HCT116 (cell line): Measurements from ENCODE around the gene ADARB2. TPM values are rescaled to one million over a fixed set of nuclear protein-coding genes. Genes with fewer than 3 reads are reported as not detected.

Experiments used
- ATAC-seq: fragments of 200-7000 bp; cut with Tn5 transposase; 2 replicates; pipeline ENCODE4 v1.9.1; 2020; ENCODE audit warnings: mild to moderate bottlenecking, moderate library complexity
- BruUV-seq: library from RNA; stranded (reverse); fragments of 400-500 nt; replicated peaks from 2 replicates; lab custom pipeline; 2021; lab: Mats Ljungman, UMichigan
- CTCF ChIA-PET: fragments of 300-600 bp; sonication (Branson Sonifier 250); formaldehyde crosslinking; loops from one replicate; lab custom pipeline; 2021; ENCODE audit warnings: antibody characterized with exemption; lab: Charles Lee
- POLR2A ChIA-PET: fragments of 300-600, 350-600 bp; sonication (Branson Sonifier 250); formaldehyde crosslinking; loops from one replicate; lab custom pipeline; 2021; ENCODE audit warnings: antibody characterized with exemption; lab: Charles Lee
- RAD21 ChIA-PET, 2 experiments: fragments of 300-600 bp; sonication (Branson Sonifier 250); formaldehyde crosslinking; loops; one replicate each; lab custom pipeline; 2023; ENCODE audit warnings: low total read pairs in 2 of 2; ENCODE audit not compliant: uncharacterized antibody in 2 of 2, unreplicated experiment in 2 of 2, low non-redundant PET in 1 of 2; lab: Charles Lee
- DNase-seq: peaks from one replicate; pipeline ENCODE4 v3.0.0-alpha.2; 2010; ENCODE audit warnings: low read depth, low spot score
- H2AFZ ChIP-seq: fragments of 200-600 bp; shearing (Covaris generic), sonication (generic); 2 replicates; pipeline ENCODE4 v1.6.1; 2017; ENCODE audit warnings: low read depth, mixed run types, mixed read lengths, antibody characterized with exemption, low read length; ENCODE audit not compliant: poor library complexity, severe bottlenecking
- H3K27ac ChIP-seq: 2 replicates; pipeline ENCODE4 v1.5.1; 2012; ENCODE audit warnings: low read depth, low read length
- H3K27me3 ChIP-seq: fragments of 200-600 bp; sonication (generic); 2 replicates; pipeline ENCODE4 v1.6.1; 2016; ENCODE audit warnings: mixed run types, low read length, mixed read lengths; ENCODE audit not compliant: insufficient read depth
- H3K36me3 ChIP-seq, 2 experiments: fragments of 200-500 bp in 1 of 2; fragments of 200-600 bp in 1 of 2; sonication (Bioruptor generic) in 1 of 2; sonication (generic) in 1 of 2; 2 replicates each; pipeline versions ENCODE4 v1.5.1 to v1.6.1; 2014 to 2016; ENCODE audit warnings: low read length in 2 of 2, inconsistent platforms in 1 of 2, mixed read lengths in 1 of 2, mixed run types in 1 of 2; ENCODE audit not compliant: insufficient read depth in 2 of 2, control insufficient read depth in 1 of 2
- H3K4me1 ChIP-seq, 2 experiments: fragments of 200-600 bp in 1 of 2; sonication (generic) in 1 of 2; 2 replicates each; pipeline versions ENCODE4 v1.5.1 to v1.6.1; 2012 to 2017; ENCODE audit warnings: low read length in 2 of 2, inconsistent platforms in 1 of 2, mild to moderate bottlenecking in 1 of 2, mixed read lengths in 1 of 2, mixed run types in 1 of 2, moderate library complexity in 1 of 2; ENCODE audit not compliant: insufficient read depth in 2 of 2, control insufficient read depth in 1 of 2
- H3K4me2 ChIP-seq: fragments of 200-600 bp; sonication (generic); 2 replicates; pipeline ENCODE4 v1.6.1; 2017; ENCODE audit warnings: mixed run types, low read length, mixed read lengths
- H3K4me3 ChIP-seq, 2 experiments: fragments of 200-600 bp in 1 of 2; sonication (generic) in 1 of 2; replicated peaks in 1 of 2; 2 replicates each; pipeline ENCODE4 v1.5.1; 2011 to 2016; ENCODE audit warnings: low read length in 2 of 2, control low read depth in 1 of 2, low read depth in 1 of 2, mild to moderate bottlenecking in 1 of 2, mixed read lengths in 1 of 2, mixed run types in 1 of 2
- H3K79me2 ChIP-seq: fragments of 200-600 bp; sonication (generic); 2 replicates; pipeline ENCODE4 v1.6.1; 2017; ENCODE audit warnings: mild to moderate bottlenecking, mixed run types, low read length, moderate library complexity, mixed read lengths; ENCODE audit not compliant: insufficient read depth
- H3K9ac ChIP-seq: fragments of 200-600 bp; sonication (generic); 2 replicates; pipeline ENCODE4 v1.6.1; 2016; ENCODE audit warnings: low read length, mixed read lengths
- H3K9me2 ChIP-seq: fragments of 200-600 bp; sonication (generic), shearing (Covaris generic); 2 replicates; pipeline ENCODE4 v1.6.1; 2017; ENCODE audit warnings: mixed run types, mild to moderate bottlenecking, moderate library complexity; ENCODE audit not compliant: insufficient read depth
- H3K9me3 ChIP-seq, 2 experiments: fragments of 200-500 bp in 1 of 2; fragments of 200-600 bp in 1 of 2; sonication (Bioruptor generic) in 1 of 2; sonication (generic) in 1 of 2; 2 replicates each; pipeline ENCODE4 v1.6.1; 2014 to 2017; ENCODE audit warnings: low read length in 2 of 2, mixed read lengths in 2 of 2, inconsistent platforms in 1 of 2, low read depth in 1 of 2, mild to moderate bottlenecking in 1 of 2, mixed run types in 1 of 2, moderate library complexity in 1 of 2; ENCODE audit not compliant: control insufficient read depth in 1 of 2, insufficient read depth in 1 of 2
- H4K20me1 ChIP-seq: fragments of 200-600 bp; sonication (generic), shearing (Covaris generic); 2 replicates; pipeline ENCODE4 v1.6.1; 2017; ENCODE audit warnings: mixed run types, mild to moderate bottlenecking, moderate library complexity; ENCODE audit not compliant: insufficient read depth
- CEBPB ChIP-seq: IDR thresholded peaks from 2 replicates; pipeline ENCODE4 v1.6.1; 2012; ENCODE audit warnings: low read depth
- EZH2 ChIP-seq: fragments of 200-600 bp; sonication (generic); IDR thresholded peaks from 2 replicates; pipeline ENCODE4 v1.6.1; 2017; ENCODE audit warnings: antibody characterized with exemption, mixed run types
- EZH2phosphoT487 ChIP-seq: fragments of 200-600 bp; IDR thresholded peaks from 2 replicates; pipeline ENCODE4 v1.6.1; 2018; ENCODE audit warnings: antibody characterized with exemption, borderline replicate concordance
- FOSL1 ChIP-seq: IDR thresholded peaks from 2 replicates; pipeline ENCODE4 v1.6.1; 2012; ENCODE audit warnings: low read depth
- JUND ChIP-seq: IDR thresholded peaks from 2 replicates; pipeline ENCODE4 v1.6.1; 2012
- POLR2A ChIP-seq: IDR thresholded peaks from 2 replicates; pipeline ENCODE4 v1.7.0; 2011; ENCODE audit warnings: borderline replicate concordance; ENCODE audit not compliant: insufficient read depth, insufficient read length; ENCODE audit errors: extremely low read depth
- POLR2AphosphoS5 ChIP-seq: IDR thresholded peaks from 2 replicates; pipeline ENCODE4 v1.6.1; 2011; ENCODE audit warnings: mild to moderate bottlenecking, low read depth, low read length, moderate library complexity
- RAD21 ChIP-seq: IDR thresholded peaks from 2 replicates; pipeline ENCODE4 v1.6.1; 2012; ENCODE audit warnings: low read depth, mild to moderate bottlenecking
- REST ChIP-seq: IDR thresholded peaks from 2 replicates; pipeline ENCODE4 v1.6.1; 2012; ENCODE audit warnings: low read depth
- SIN3A ChIP-seq: IDR thresholded peaks from 2 replicates; pipeline ENCODE4 v1.6.1; 2012; ENCODE audit warnings: low read depth
- SP1 ChIP-seq: IDR thresholded peaks from 2 replicates; pipeline ENCODE4 v1.6.1; 2012; ENCODE audit warnings: low read depth
- SRF ChIP-seq: IDR thresholded peaks from 2 replicates; pipeline ENCODE4 v1.6.1; 2012; ENCODE audit warnings: low read depth
- YY1 ChIP-seq: IDR thresholded peaks from 2 replicates; pipeline ENCODE4 v1.6.1; 2011; ENCODE audit warnings: low read length, low read depth, moderate library complexity, mild to moderate bottlenecking; ENCODE audit not compliant: insufficient replicate concordance; ENCODE audit errors: extremely low read depth
- ZBTB33 ChIP-seq: IDR thresholded peaks from 2 replicates; pipeline ENCODE4 v1.6.1; 2011; ENCODE audit warnings: mild to moderate bottlenecking, low read length, moderate library complexity; ENCODE audit not compliant: insufficient replicate concordance; ENCODE audit errors: extremely low read depth
- ZFX ChIP-seq: fragments of 450-650 bp; IDR thresholded peaks from 2 replicates; pipeline ENCODE4 v1.6.1; 2017
- ZNF274 ChIP-seq: fragments of 200-500 bp; sonication (Bioruptor generic); IDR thresholded peaks from 2 replicates; pipeline ENCODE4 v1.6.1; 2014; ENCODE audit warnings: mild to moderate bottlenecking, low read depth, low read length, inconsistent platforms
- intact Hi-C: fragments of 100-400 bp; cut with micrococcal nuclease; formaldehyde crosslinking; loops from 2 replicates; pipeline ENCODE4 v1.10.0; 2022
- total RNA-seq: library from RNA; stranded (reverse); gene quantifications from one replicate; pipeline ENCODE4 v1.2.1, GENCODE V29; 2021; ENCODE audit not compliant: unreplicated experiment

The ADARB2 gene
- total RNA-seq, 1 experiment from 2014 or later: not detected

GRCh38 chr10:1560535-1561192 is 176.7 kb downstream of the ADARB2 start:
- no TSS peak for BruUV-seq
- TF ChIP-seq POLR2A (no peak), SRF (no peak), FOSL1 (no peak), EZH2 (no peak), EZH2phosphoT487 (no peak), YY1 (no peak)
- POLR2A ChIA-PET: no interaction called here
- Histone ChIP-seq H3K27ac (no peak overlapping the region), H3K27me3 (peaks cover 15% of the 10 kb centered on the region; the same call in 1 of the 2 replicates), H3K4me3 (no peak overlapping the region), H3K36me3 (no peaks in the 10 kb centered on the region), H4K20me1 (no peaks in the 10 kb centered on the region), H3K9me3 (no peaks in the 10 kb centered on the region), H3K9me2 (no peaks in the 10 kb centered on the region), H3K79me2 (no peaks in the 10 kb centered on the region), H3K4me2 (no peak overlapping the region), H3K4me1 (no peaks in the 10 kb centered on the region), H3K9ac (no peak overlapping the region), H2AFZ (no peak overlapping the region)
- RAD21 ChIA-PET: no interaction called here
- DNase-seq: no peak
- CTCF ChIA-PET: no interaction called here
- no peak for ATAC-seq
- intact Hi-C loops: no loop called here

- Histone ChIP-seq H3K4me2 (no peak overlapping the region), H2AFZ (no peak overlapping the region), H3K9me3 (no peaks in the 10 kb centered on the region), H3K4me1 (no peaks in the 10 kb centered on the region), H3K9me2 (no peaks in the 10 kb centered on the region), H3K36me3 (no peaks in the 10 kb centered on the region), H3K79me2 (no peaks in the 10 kb centered on the region), H3K4me3 (no peak overlapping the region), H3K9ac (no peak overlapping the region), H4K20me1 (no peaks in the 10 kb centered on the region), H3K27me3 (peaks cover 19% of the 10 kb centered on the region; the same call in 1 of the 2 replicates), H3K27ac (no peak overlapping the region)
- CTCF ChIA-PET: no interaction called here
- BruUV-seq: no TSS peak
- POLR2A ChIA-PET: no interaction called here
- RAD21 ChIA-PET: no interaction called here
- intact Hi-C loops: no loop called here
- ATAC-seq (no peak), DNase-seq (no peak)
- TF ChIP-seq REST (no peak), SP1 (no peak), JUND (no peak), EZH2 (no peak), CEBPB (no peak), SRF (no peak), ZBTB33 (no peak), POLR2AphosphoS5 (no peak), RAD21 (no peak), SIN3A (no peak), FOSL1 (no peak), ZFX (no peak), ZNF274 (no peak)
Measured at GRCh38 chr10:1559761-1560160, 177.6 kb downstream of the ADARB2 start.
